Tongue (tissue), 2 donors: Measurements from ENCODE around the gene TNNI2. TPM values are rescaled to one million over a fixed set of nuclear protein-coding genes. Genes with fewer than 3 reads are reported as not detected.
A peak's percentile ranks its signal among the peaks of the same experiment; 100 is the strongest.
"Not testable (repeated sequence)": the region's sequence is repeated elsewhere in the genome, so short reads cannot be mapped to it uniquely, and the experiment has no call there.

Source experiments
- DNase-seq: peaks from one replicate; pipeline ENCODE4 v3.0.0-alpha.2; 2015
- total RNA-seq: library from RNA; depleted of rRNA; stranded (reverse); fragments of >200 nt; gene quantifications from one replicate; pipeline ENCODE4 v1.2.3, GENCODE V29; 2014

The TNNI2 gene
- total RNA-seq: 3,551 TPM

DNA sequence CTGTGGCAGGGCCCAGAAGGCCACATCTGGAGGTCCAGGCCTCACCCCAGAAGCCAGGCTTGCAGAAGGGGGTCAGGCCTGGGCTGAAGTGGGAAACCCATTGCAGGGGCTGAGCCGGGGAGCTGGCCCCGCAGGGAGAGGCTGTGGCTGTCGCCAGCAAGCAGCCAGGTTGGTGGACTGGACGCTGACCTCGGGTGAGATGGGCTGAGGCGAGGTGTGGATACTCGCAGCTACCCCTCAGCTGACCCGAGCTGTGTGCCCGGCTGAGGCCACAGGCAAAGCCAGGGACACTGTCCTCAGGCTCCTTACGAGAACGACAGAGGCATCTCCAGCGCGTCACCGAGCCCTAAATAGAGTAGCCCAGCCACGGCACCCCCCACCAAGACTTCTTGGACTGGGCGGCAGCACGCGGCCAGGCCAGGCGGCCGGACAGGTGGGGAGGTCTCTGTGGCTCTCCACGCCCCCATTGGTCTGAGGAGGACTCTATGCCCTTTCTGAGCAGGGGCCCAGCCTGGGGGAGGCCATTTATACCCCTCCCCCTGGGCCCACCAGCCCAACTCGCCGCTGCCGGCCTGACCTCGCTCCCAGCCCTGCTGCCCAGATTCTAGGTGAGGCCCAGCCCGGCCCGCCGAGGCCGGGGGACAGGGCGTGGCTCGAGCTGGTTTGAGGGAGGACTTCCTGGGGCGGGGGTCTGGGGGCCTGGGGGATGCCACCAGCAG is at the start of gene TNNI2:
TSS of gene TNNI2 (plus strand) at position 556 of the 719 bp plus-strand sequence. CDS start 716 bp downstream, outside the sequence.
- peak; percentile 85 for DNase-seq

DNA sequence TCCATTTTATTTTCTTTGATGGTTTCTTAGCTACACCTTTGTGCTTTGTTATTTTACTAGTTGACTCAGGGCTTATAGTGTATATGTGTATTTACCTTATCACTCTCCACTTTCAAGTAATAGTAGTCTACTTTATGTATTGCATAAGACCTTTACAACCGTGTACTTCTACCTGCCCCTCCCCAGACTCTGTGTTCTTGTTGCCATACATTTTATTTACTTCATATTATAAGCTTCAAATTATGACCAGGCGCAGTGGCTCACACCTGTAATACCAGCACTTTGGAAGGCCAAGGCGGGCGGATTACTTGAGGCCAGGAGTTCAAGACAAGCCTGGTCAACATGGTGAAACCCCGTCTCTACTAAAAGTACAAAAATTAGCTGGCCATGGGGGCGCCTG is 46.9 kb upstream of the TNNI2 start:
- no peak for DNase-seq

DNA sequence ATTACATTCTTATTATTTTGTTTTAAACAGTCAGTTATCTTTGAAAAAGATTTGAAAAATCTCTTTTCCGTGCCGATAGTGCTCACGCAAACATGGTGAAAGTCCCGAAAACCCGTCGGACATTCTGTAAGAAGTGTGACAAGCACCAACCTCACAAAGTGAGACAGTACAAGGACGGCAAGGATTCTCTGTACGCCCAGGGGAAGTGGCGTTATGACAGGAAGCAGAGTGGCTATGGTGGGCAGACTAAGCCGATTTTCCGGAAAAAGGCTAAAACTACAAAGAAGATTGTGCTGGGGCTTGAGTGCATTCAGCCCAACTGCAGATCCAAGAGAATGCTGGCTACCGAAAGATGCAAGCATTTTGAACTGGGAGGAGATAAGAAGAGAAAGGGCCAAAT is 46.3 kb upstream of the TNNI2 start:
- no peak for DNase-seq

DNA sequence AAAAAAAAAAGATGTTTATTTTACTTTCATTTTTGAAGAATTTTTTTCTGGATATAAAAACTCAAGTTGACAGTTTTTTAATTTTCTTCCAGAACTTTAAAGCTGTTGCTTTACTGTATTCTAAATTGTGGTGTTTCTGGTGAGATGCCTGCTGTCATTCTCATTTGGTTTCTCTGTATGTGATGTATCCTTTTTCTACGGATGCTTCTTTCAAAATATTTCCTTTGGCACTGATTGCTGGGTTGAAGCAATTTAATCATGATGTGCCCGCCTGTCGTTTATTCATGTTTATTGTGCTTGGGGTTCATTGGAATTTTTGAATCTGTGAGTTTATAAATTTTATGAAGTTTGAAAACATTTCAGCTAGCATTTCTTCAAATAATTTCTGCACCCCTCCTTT is 45.7 kb upstream of the TNNI2 start:
- DNase-seq: no peak

DNA sequence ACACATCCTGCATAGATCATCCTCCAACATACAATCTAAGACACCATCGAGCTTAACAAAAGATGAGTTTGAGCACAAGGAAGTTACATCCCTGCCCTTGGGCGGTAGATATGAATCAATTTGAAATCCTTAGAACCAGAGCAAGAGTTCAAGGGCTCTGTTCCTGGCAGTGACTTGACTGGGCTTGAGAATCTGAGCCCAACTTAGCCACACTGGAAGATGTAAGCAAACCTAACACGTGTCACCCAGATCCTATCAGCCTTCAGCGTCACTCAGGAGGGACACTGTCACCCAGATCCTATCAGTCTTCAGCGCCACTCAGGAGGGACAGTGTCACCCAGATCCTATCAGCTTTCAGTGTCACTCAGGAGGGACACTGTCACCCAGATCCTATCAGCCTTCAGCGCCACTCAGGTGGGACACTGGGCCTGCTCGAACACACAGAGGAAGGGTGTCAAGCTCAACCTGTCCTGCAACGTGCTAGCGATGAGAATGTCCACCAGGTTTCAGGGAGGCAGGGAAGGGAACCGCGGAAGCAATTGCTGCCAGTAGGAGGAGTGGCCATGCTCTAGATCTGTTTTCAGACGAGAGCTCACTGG is 42.3 kb upstream of the TNNI2 start:
- DNase-seq: no peak

DNA sequence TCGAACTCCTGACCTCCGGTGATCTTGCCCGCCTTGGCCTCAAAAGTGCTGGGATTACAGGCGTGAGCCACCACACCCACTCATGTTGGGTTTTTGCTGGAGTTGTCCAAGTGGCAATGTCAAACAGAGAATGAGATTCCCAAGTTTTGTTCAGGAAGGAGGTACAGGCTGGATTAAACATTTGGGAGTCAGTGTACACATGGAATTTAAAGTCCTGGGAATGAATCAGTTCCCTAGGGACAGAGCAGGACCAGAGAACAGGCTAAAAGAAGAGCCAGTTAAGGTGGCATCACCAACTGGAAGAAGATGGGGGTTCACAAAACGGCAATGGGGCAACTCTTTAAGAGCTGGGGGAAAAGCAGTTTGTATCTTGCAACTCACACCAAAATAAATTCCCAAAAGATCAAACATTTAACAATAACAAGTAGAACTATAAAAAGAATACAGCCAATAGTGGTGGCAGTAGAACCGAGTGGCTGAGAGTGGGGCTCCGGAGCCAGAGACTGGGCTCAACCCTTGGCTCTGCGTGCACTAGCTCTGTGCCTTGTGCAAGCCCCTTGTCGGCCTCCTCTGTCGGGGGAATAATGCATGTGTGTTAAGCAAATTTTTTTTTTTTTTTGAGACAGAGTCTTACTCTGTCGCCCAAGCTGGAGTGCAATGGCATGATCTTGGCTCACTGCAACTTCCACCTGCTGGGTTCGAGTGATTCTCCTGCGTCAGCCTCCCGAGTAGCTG is 41.2 kb upstream of the TNNI2 start:
- DNase-seq: no peak

DNA sequence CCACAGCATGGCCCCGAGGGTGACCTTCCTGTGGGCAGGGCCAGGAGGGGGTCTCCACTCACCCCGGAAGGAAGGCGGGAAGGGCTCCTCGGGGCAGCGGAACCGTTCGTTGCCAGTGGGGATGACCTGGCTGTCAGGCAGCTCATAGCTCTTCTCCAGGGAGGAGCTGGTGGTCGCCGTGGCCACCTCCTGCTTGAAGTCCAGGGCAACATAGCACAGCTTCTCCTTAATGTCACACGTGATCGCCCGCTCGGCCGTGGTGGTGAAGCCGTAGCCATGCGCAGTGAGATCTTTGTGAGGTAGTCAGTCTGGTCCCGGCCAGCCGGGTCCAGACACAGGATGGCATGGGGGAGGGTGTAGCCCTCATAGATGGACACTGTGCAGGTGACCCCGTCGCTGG is 35.5 kb upstream of the TNNI2 start:
- no peak for DNase-seq

DNA sequence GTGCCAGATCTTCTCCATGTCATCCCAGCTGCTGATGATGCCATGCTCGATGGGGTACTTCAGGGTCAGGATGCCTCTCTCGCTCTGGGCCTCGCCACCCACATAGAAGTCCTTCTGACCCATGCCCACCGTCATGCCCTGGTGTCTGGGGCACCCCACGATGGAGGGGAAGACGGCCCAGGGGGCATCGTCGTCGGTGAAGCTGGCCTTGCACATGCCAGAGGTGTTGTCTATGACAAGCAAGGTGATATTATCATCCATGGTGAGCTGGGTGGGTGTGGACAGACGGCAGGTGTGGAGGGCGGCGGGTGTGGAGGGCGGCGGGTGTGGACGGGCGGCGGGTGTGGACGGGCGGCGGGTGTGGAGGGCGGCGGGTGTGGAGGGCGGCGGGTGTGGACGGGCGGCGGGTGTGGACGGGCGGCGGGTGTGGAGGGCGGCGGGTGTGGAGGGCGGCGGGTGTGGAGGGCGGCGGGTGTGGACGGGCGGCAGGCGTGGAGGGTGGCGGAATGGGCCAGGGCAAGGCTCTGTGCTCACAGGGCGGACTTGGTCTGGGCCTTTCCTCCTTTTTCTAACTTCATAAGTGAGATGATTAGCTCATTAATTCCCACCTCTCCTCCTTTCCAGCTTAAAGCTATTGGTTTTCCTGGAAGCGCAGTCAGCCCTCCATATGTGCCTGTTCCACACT is 34.8 kb upstream of the TNNI2 start:
- not testable (repeated sequence) for DNase-seq

DNA sequence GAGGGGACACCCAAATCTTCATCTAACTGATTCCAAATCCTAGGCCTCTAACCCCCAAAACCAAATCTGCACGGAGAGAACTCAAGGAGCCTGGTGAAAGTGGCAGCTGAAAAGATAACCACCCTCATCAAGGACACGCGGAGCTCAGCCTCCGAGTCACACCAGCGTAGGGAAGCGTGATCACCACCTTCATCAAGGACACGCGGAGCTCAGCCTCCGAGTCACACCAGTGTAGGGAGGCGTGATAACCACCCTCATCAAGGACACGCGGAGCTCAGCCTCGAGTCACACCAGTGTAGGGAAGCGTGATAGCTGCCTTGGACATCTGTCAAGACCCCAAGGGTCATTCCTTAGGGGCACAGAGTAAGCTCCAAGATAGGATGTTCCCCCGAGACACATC is 33.3 kb upstream of the TNNI2 start:
- no peak for DNase-seq

DNA sequence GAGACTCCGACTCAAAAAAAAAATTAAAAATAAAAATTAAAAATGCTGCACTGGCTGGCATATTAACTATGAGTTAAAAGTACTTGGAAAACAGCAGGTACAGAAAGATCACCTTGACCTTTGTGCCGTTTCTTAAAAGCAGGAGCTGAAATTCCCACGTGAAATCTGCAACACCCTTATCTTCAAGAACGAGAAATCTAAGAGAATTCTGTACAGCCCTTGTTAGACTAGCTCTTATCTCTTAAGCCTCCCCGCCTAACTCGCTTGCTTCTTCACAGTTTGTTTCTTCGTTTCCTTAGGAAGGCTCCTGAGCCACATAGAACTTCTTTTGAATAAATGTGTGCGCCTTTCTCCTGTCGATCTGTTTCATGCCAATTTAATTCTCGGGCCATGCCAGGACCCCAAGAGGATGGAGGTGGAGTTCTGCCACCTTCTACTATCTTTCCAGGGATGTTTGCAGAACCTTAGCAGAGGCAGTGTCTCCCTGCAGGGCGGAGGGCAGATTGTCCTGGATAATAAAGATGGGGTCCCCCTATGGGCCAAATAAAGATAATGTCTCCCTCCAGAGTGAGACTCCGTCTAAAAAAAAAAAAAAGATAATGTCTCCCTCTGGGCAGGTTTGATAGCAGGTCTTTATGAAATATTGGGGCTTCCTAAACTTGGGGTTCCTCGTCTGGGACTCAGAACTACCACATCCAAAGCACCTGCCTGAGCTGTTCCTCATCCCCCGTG is 31.4 kb upstream of the TNNI2 start:
- no peak for DNase-seq

DNA sequence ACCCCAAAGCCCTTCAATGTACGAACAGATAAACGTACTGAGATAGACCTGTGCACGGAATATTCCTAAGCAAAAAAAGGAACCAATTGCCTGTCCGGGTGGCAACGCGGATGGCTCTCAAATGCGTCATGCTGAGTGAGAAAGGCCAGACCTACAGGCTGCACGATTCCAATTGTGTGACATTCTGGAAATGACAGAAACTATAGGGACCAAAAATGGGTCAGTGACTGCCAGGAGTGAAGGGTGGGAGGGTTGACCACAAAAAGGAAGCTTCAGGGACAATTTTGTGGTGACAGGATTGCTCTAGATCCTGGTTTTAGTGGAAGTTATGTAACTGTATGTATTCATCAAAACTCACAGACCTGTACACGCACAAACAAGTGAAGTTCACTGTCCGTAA is 28.0 kb upstream of the TNNI2 start:
- no peak for DNase-seq

DNA sequence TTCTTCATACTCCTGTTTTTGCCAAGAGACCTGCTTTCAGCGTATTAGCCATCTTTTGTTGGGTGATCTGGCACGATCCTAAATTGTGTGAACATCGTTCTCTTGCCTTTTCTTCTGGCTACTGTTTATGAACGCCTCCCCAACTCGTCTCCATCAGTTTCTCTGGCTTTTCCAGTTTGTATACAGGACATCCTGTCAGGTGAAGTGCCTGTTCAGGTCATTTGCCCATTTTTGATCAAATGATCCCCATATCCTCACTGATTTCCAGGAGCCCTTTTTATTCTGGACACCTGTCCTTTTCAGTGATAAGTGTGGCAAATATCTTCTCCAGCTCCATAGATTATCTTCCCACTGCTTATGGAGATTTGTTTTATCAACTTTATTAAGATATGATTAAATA is 26.5 kb upstream of the TNNI2 start:
- no peak for DNase-seq

DNA sequence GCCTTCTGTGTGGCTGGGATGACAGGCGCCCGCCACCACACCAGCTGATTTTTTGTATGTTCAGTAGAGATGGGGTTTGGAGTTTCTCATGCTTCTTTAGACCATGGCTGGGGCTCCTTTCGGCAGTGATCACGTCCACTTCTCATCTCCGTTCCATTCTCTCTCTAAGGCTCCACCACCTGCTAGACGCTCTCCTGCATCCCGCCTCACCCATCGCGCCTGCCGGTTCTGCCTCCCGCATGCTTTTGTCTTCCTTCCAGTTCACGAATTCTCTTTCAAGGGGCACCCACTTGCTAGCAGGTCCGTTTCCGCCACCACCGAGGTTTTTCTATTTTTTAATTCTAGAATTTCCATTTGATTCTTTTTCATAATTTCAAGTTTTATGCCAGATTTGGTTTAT is 26.0 kb upstream of the TNNI2 start:
- DNase-seq: no peak

DNA sequence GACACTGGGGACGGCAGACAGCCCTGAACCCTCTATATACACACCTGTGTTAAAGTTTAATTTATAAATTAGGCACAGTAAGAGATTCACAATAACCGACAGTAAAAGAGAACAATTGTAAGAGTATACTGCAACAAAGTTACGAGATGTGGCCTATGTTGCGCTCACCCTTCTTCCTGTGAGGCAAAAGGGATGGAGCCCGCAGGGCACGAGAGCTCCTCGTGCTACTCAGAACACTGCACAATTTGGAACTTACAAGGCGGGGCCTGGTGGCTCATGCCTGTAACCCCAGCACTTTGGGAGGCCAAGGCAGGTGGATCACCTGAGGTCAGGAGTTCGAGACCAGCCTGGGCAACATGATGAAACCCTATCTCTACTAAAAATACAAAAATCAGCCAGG is 25.4 kb upstream of the TNNI2 start:
- DNase-seq: not testable (repeated sequence)

DNA sequence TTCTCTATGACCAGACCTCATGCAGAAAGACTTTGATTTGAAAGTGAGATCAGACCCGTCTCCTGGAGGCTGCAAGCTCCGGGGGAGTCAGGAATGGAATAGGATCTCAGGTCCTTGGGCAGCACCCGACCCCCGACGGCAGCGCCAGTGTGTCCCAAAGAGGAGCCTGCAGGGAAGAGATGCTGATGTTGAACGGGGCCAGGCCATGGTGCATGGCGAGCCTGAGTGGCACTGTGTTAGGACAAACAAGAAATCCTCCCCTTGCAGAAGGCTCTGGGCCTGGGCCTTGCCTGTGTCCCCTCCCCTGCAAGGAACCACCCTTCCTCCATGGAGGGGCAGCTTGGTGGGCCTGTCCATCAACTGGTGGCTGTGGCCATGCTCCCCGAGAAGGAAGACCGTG is 24.1 kb upstream of the TNNI2 start:
- no peak for DNase-seq

DNA sequence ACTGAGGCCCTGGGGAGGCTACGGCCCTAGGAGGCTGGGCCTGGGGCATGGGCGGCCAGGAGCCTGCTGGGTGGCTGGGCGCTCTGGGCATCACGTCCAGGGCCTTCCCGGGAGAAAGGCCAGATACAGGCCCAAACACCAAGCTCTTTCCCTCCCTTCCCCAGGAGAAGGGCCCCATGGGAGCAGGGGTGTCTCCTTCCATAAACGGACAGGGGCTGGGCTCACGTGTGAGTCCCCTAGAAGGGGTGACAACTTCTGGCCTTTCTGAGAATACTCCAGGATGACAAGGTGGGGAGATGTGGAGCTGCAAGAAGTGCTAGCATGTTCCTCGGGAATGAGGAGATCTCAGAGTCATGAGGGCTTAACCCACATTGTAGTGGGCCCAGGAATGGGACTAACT is 23.5 kb upstream of the TNNI2 start:
- DNase-seq: no peak

DNA sequence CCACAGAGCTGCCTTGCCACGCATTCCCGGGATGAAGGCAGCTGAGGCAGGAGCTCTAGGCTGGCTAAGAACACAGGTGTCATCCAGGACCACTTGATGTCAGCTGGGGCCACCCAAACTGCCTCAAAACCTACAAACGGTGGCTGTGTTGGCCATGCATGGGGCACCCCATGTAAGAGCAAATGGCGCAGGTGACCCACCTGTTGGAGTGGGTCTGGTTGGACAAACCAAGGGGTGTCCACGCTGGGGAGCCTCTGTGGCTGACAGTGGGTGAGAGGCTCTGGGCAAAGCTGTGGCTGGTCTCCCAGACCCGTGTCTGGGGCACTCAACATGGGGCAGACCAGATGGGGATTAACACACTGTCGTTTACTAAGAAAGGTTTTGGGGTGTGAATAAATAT is 23.0 kb upstream of the TNNI2 start:
- DNase-seq: no peak

DNA sequence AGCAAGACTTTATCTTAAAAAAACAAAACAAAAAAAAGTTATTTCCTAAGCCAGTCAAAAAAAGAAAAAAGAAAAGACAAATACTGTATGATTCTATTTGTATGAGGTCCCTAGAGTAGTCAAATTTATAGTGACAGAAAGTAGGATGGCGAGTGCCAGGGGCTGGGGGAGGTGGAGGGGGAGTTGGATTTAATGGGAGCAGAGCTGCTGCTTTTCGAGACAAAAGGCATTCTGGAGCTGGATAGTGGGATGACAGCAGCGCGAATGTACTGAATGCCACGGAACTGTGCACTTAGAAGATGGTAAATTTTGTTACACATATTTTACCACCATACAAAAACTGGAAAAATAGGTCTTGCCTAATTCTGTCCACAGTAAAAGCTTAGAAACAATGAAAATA is 21.8 kb upstream of the TNNI2 start:
- no peak for DNase-seq

DNA sequence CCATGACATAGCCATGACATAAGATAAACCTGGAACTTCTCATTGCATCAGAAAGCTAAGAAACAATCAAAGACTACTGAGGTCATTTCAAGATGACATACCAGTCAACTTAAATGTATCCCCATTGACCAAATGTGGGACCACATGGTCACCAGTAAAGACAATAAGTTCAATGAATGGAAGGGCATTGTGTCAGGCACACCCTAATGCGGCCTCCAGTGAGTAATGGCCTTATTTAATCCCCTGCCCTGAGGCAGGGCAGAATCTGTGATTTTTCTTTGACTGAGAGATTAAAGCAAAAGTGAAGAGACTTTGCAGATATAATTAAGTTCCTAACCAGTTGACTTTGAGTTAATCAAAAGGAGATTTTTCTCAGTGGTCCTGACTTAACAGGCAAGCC is 21.3 kb upstream of the TNNI2 start:
- DNase-seq: no peak

DNA sequence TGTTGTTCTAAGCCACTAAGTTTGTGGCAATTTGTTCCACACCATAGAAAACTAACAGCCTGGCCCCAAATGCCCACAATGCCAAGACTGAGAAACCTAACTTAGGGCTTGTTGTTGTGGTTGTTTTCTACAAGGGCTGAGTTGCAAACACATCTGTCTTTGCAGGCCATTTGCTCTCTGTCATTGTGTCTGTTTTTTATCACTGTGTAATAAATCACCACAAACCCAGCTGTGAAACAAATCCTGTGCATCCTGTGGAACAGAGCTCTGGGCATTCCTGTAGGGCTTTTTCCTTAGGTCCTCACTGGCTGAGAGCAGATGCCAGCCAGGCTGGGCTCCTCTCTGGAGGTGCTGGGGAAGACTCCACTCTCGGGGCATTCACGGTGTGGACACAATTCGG is 19.7 kb upstream of the TNNI2 start:
- DNase-seq: no peak

DNA sequence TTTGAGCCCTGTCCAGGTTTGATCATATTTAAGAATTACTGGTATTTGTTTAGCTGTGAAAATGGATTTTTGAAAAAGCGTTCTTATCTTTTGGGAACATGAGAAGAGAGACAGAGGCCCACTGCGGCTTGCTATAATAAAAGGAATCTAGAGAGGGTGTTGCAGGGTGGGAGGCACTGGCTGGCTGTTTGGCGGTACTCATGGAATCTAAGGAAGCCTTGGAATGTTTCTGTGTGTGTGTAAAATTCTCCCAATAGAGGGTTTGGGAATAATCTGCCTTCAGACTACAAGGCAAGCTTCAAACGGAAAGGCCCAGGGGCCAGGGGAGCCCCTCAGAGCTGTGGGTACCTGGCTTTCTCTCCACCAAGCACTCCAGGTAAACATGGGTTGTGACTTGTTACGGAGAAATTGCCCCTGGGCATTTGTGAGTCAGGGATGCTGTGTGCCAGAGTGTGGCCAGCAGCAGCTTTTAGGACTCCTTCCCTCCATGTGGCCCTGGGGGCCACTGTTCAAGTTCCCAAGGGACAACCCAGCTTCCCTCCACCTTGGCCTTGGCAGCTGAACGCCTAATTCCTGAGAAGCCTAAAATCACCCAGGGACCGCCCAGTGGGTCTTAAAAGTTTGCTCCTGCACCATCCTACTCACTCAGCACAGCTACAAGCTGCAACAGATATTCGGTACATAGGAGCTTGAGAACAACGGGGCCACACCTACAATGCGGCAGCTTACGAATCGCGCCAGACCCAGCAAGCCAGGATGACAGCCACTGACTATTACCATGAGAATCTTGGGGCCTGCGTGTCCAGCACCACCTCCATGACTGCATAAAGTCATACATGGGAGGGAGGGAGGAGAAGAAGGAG is 18.1 kb upstream of the TNNI2 start:
- no peak for DNase-seq
